Measurements from ENCODE around the gene MRC2.

DNA sequence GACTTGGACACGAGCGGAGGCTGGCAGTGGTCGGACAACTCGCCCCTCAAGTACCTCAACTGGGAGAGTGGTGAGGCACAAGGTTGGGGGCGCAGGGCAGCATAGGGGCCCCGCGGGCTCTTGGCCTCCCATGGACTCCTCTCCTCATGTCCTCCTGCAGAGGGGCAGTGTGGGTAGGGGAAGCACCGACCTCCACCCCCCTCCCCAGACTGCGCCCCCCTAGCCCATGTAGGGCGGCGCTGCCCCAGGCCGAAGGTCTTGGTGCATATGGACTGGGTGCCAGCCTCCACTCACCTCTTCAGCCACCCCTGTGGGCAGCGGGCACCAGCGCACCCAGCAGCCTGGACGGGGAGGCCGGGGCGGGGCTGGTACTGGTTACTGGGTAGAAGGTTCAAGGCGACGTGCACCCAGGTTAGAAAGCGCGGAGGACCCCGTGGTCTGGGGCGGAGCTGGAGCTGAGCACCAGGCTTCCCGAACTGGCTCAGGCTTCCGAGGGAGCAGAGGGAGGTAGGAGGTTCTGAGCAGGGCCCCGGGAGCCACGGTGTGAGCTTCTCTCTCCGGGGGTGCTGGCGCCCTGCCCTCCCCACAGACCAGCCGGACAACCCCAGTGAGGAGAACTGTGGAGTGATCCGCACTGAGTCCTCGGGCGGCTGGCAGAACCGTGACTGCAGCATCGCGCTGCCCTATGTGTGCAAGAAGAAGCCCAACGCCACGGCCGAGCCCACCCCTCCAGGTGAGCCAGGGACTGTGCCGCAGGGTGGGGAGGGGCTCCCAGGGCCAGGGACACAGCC, 39.5 kb downstream of the MRC2 start:
- no peak for TF ChIP-seq EP300 (IDR thresholded peaks at IDR 0.05; ENCODE audit: borderline replicate concordance)
- TF ChIP-seq, protein P1, sequence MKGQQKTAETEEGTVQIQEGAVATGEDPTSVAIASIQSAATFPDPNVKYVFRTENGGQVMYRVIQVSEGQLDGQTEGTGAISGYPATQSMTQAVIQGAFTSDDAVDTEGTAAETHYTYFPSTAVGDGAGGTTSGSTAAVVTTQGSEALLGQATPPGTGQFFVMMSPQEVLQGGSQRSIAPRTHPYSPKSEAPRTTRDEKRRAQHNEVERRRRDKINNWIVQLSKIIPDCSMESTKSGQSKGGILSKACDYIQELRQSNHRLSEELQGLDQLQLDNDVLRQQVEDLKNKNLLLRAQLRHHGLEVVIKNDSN (IDR thresholded peaks at IDR 0.05) = no peak
- no peak for TF ChIP-seq TCF12 (IDR thresholded peaks at IDR 0.05; ENCODE audit: low read depth)
